HG02571 (cell line): ENCODE measurements around the gene DLGAP3.
"Not testable (repeated sequence)": the region's sequence is repeated elsewhere in the genome, so short reads cannot be mapped to it uniquely, and the experiment has no call there.

Experiments
- ATAC-seq: cut with Tn5 transposase; IDR thresholded peaks from one replicate; pipeline ENCODE4 v1.9.1; 2021; ENCODE audit warnings: mild to moderate bottlenecking, moderate library complexity; ENCODE audit not compliant: unreplicated experiment

DLGAP3 gene

DNA sequence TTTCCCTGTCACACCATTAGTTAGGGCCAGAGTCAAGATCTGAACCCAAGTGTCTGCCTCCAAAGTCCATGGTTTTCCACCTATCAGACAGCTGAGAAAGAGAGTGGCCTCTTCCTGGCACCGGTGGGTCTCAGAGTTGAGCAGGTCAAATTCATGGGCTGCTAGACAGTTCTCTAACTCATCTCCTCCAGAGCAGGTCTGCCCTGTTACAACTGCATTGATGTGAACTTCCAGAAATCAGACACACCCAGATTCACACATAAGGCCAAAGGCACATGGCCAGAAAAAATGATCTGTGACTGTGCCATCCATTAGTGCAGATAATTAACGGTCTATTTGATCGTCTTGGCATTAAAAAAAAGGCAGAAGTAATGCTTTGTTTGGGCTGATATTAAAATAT is 87.4 kb downstream of the DLGAP3 start:
- ATAC-seq = no peak

- ATAC-seq = no peak
Observed at GRCh38 chr1:34840426-34840825, 89.0 kb downstream of the DLGAP3 start.

DNA sequence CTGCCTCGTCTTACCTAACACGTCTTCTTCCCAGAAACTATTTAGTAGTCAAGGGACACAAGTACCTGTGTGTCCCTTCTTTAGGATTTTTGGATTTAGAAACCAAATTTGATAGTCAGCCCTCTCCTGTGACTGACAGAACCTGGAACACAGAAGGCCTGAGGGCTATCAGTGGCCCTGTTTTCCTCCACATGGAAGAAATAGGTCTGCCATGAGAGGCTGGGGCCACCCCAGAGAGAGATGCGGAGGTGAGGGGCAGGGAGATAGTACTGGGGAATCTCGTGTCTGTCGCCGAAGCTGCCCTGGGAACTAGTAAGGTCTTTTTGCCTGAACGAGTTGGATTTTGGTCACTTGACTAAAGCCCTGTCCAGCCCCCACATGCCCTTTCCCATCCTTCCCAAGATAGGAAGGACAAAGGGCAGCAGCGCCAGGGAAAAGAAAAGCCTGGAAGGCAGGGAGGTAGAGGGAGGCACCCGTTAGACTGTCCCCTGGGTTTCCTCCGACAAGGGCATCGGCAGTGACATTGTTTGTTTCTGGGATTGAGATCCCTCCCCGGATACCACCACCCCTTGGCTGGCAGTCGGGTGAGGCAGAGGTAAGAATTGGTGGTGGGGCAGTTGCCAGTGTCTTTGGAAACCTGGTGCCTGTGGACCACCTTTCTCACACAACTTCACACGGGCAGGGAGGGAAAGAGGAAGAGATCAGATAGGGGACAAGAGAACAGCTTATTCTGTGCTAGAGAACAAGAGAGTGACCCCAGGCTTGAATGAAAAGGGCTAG is 89.7 kb downstream of the DLGAP3 start:
- no peak for ATAC-seq

GRCh38 chr1:34833711-34834110 is 95.7 kb downstream of the DLGAP3 start:
- ATAC-seq = no peak

DNA sequence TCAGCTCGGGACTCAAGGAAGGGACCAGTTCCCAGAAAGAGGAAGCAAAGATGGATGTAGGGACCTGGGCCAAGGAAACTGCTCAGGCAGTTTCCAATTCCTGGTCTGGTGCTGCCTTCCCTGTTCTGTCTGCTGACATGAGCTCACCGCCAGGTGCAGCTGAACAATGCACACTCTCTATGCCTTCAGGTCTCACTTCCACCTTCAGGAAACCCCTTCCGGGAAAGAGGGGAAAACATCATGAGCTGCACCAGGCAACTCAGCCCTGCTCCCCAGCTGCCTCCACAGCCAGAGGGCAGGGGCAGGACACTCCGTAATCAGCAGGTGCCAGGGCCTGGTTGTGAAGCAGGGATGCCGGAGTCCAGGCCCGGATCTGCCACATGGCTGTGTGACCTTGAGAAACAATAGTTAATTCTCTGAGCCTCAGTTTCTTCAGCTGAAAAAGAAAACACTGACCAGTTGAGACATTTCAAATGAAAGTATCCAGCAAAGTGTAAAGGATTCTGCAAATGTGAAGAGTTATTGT is 97.7 kb downstream of the DLGAP3 start:
- ATAC-seq = no peak

GRCh38 chr1:34829250-34829649 is 100.2 kb downstream of the DLGAP3 start:
- ATAC-seq = no peak

- no peak for ATAC-seq
Observed at GRCh38 chr1:34828611-34829010, 100.8 kb downstream of the DLGAP3 start.

GRCh38 chr1:34827341-34827941 is 102.0 kb downstream of the DLGAP3 start:
- no peak for ATAC-seq

- no peak for ATAC-seq
Observed at GRCh38 chr1:34825455-34826091, 103.9 kb downstream of the DLGAP3 start.

DNA sequence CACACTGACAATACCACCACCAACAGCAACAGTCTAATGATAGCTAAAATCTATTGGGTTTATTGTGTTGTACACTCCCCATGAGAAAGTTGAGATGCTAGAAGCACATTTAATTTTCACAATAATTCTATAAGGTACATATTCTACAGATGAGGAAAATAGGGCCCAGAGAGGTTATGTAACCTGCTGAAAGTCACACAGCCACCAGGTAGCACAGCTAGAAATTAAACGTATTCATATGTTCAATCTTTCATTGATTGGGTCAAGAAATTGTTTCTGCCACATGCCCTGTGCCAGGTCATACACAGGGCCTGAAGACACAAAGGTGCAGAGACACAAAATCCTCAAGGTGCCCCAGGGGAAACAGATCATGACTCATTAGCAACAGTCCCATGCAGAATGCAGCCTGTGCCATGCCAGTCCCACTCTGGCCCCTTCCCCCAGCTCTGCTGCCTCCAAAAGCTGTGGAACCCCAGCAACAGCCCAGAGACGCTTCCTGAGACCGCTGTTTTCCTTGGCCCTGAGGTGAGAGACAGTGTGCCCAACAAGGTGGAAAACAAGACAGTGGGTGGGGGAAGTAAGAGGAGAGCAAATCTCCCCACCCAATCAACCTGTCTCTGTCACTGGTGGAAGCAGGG is 104.5 kb downstream of the DLGAP3 start:
- no peak for ATAC-seq

DNA sequence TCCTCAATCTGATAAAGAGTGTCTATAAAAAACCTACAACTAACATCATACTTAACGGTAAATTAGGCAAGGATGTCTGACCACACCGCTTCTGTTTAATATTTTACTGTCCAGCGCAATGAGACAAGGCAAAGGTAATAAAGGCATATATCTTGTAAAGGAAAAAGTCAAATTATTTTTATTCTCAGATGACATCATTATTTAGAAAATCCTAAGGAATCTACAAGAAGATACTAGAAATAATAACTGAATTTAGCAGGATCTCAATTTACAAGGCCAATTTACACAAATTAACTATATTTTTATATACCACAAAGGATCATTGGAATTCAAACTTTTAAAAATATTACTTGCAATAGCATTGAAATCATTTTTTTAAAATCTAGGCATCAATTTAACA is 107.2 kb downstream of the DLGAP3 start:
- ATAC-seq = no peak

GRCh38 chr1:34818862-34819261 is 110.6 kb downstream of the DLGAP3 start:
- not testable (repeated sequence) for ATAC-seq

DNA sequence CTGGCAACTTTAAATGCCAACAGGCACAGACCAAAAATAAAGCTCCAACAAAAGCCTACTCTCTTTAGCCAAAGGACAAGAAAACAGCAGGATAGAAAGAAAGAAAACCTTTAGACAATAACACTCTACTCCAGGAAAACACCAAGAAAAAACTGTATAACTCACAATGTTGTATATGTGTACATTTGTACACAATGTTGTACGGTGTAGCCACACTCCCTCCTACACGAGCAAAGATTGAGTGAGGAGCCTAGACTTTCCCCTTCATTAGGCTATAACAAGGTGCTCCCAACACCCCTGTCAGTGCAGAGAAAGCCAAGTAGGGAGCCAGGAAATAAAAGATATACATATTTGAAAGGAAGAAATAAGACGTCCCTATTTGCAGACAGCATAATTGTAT is 112.7 kb downstream of the DLGAP3 start:
- ATAC-seq = no peak

GRCh38 chr1:34816332-34816731 is 113.1 kb downstream of the DLGAP3 start:
- no peak for ATAC-seq
